HK-2 (cell line): ENCODE results near the gene ACADS.
A peak's percentile ranks its signal among the peaks of the same experiment; 100 is the strongest.

ENCODE experiments used
- DNase-seq: peaks from one replicate; pipeline ENCODE4 v3.0.0-alpha.2; 2018; ENCODE audit not compliant: unreplicated experiment

The ACADS gene, protein sequence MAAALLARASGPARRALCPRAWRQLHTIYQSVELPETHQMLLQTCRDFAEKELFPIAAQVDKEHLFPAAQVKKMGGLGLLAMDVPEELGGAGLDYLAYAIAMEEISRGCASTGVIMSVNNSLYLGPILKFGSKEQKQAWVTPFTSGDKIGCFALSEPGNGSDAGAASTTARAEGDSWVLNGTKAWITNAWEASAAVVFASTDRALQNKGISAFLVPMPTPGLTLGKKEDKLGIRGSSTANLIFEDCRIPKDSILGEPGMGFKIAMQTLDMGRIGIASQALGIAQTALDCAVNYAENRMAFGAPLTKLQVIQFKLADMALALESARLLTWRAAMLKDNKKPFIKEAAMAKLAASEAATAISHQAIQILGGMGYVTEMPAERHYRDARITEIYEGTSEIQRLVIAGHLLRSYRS

DNA sequence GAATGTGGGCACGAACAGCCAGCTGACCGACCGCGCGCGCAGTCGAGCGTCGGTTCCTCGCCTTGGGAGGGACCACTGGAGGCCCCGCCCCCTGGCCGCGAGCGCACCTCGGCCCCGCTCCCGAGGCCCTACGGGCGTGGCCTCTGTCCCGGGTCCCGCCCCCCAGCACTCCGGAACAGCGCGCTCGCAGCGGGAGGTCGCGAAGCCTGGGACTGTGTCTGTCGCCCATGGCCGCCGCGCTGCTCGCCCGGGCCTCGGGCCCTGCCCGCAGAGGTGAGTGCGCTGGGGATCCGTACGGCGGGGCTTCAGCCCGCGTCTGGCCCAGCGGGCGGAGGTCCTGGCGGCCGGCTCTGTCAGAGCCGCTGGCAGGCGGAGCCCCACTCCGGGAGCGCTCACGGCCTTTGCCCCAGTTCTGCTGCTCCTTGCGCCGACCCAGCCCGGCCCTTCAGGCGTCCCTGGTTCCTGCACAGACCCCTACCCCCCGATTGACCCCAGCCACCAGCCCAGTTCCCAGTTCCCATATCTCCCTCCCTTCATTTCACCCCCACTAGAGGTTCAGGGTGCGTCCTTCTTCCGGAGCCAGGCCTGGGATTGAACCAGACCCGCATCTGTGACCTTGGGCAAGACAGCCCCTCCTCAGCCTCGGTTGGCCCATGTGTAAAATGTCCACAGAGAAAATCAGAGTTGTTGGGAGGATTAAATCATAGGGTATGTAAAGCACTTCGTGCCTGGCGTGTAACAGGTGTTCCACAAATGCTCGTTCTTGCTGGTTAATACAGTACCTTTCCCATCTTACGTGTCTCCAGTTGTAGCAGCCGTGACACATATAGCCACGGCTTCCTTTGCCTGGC lies at the start of gene ACADS:
Gene ACADS (plus strand): TSS at position 168 of the 851 bp plus-strand sequence. CDS start 60 bp downstream, at position 228.
- DNase-seq = peak; percentile 86

DNA sequence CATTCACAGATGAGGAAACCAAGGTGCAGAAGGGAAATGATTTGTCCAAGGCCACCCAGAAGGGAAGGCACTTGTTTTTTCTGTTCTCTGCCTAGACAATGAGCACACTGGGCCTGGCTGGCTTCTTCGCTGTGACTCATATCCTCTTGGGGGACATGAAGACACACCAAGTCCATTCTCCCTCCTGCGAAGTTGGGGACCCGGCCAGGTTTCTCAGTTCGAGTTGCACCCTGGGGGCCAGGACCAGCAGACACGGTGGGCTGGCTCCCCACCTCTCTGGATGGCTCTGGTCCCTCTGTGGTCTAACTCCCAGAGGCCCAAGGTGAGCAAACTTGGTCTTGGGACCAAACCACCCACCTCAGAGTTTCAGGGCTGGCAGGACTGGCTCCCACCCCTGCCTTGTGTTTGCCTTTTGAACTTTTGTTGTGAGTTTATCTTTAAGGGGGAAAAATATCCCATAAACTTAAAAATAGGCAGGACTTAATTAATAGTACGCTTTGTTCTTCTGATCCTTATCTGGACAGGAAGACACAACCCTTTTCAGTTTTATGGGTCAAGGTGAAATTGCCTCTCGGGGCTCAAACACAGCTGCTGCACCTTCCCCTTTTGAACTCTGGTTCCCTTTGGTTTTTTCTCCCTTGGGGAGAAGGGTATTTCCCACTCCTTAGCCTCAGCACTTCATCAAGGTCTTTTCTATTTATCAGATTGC lies 47.7 kb upstream of the ACADS start:
- no peak for DNase-seq

DNA sequence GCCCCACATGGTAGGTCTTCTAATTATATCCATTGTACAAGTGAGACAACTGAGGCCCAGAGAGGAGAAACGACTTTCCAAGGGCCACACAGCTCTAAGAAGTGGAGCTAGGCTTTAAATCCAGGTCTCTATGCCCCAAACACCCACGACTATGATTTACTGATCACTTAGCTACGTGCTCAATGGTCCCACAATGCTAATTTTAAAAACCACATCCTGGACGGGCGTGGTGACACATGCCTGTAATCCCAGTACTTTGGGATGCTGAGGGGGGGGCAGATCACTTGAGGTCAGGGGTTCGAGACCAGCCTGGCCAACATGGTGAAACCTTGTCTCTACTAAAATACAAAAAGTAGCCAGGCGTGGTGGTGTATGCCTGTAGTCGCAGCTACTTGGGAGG lies 47.1 kb upstream of the ACADS start:
- no peak for DNase-seq

DNA sequence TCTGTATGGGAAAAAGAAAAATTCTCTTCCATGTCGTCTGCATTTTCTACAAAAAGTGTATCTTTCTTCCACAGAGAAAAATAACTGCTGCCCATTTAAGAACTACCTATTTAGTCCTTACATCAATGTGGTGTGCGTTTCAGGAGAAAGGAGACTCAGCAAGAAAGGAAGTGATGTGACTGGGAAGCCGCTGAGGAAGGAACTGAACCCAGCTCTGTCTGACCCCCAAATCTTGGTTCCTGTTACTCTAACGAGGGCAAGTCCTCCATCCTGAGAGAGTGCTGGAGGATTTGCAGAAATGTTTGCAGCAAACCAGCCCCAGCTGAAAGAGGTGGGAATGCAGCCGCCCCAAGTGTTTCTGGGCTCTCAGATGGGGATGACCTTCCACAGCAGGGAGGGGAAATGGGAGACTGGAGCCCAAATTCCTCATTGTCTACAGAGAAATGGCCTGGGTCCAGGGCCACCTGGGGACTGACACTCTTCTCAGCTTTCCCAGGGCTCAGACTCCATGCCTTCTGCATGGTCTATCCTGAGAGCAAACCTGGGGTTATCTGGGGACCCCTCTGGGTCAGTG lies 45.4 kb upstream of the ACADS start:
- no peak for DNase-seq

DNA sequence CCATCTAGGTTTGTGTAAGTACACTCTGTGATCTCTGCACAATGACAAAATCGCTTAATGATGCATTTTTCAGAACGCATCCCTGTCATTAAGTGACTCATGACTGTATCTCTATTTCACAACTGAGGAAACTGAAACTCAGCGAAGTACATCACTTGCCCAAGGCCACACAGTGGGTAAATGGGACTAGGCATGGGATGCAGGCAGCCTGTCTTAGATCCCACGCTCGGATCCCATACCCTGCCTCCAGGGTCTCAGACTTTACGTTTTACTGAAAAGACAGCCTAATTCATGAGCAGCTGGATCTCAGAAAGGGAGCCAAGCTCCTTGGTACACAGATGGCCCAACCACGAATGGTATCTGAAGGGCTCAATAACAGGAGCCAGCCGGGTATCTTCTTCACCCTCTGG lies 41.1 kb upstream of the ACADS start:
- DNase-seq = no peak

DNA sequence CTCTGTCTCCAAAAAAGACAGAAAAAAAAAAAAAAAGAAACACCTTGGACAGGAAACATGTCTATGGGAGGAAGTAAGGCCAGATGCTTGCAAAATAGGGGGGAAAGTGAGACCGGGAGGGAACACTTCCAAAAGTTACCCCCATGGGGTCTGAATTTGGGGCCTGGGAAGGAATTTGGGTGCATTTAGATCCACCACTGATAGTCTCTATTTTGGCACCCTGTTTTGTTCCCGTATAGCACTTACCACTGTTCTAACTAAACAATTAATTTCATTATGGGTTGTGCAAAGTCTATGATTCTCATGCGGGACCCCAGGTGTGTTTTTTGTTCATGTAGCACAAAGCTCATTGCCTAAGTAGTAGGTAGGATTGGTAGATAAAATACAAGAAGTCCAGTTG lies 40.1 kb upstream of the ACADS start:
- no peak for DNase-seq

DNA sequence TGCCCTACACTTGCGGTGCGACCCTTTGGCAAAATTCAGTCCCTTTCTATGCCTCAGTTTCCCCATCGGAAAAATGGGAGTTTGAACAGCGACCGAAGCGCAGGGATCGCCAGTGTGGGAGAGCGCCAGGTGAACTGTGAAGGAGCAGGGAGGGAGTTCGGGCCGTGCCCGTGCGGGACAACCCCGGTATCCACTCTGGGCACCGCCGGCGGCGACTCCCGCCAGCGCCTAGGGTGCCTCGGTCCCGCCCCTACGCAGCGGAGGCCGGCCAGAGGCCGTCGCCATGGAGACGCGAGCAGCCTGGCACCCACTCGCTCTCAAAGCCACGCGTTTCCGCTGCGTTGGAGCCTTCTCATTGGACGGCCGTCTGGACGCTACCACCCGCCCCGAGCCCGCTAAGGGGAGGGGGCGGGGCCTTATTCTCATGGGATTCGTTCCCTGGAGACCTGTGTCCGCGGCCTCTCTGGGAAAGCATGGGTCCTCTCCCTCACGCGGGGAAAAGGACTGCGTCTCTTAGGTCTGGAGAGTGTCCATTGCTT lies 39.4 kb upstream of the ACADS start:
- peak; percentile 97 for DNase-seq

DNA sequence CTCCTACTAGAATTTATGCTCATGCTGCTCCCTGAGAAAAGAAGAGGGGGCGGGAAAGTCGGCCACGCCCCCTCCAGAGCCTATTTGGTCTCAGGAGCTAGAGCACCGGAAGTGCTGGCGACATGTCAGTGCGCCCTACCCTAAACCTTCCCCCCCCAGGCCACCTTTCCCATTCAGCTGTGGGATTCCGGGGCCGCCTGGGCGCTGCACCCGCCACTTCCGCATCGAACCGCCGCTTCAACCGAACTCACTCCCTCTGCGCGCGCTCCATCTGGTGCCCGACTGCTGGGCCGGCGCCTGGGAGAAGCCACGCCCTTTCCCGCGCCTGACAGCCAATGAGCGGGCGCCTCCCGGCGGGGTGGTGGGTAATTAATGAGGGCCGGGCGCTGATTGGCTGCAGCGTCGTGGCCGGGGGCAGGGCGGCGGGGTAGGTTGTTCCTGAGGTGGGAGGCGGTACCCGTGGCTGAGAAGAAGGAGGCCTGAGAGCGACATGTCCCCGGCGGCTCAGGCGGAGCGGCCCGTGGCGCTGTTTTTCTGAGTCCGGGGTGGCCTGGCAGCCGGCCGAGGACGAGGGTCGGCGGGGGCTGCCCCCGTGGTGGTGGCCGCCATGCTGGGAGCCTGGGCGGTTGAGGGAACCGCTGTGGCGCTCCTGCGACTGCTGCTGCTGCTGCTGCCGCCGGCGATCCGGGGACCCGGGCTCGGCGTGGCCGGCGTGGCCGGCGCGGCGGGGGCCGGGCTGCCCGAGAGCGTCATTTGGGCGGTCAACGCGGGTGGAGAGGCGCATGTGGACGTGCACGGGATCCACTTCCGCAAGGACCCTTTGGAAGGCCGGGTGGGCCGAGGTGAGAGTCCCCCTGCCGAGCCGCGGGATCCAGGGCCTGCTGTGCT lies 38.7 kb upstream of the ACADS start, which contains the start of gene MLEC:
Gene MLEC (plus strand): TSS at position 460 of the 888 bp plus-strand sequence. CDS start 148 bp downstream, at position 608.
- peak; percentile 99 for DNase-seq

DNA sequence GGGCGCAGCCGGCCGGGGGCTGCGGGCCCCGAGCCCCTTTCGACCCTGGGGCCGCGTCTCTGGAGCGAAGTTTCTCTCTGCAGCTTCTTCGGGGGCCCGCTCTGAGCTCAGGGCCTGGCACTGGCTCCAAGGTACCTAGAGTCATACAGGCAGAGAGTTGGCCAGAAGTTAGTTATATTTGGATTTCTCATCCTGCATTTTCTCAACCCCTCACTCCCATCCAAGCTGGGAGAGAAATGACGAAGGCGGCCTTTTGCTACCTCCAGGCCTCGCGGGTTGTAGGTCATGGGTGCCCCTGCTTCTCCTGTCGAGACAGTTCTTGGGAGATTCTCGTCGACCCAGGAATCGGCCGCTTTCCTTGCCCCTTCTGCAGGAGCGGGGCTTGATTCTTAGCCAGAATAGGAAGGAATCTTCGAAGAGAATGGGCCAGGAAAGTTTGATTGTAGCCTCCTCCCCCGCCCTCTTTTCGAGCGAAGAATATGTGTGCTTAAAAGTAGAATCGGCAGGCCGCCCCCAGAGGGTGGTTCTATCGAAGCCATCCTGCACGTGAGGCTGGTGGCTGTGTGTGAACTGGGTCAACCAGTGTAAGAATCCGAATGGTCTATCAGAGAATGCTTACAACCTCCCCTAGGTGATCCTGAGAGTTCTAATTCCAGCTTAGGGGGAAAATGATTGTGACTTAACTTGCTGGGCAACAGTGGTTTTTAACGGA lies 37.9 kb upstream of the ACADS start:
- DNase-seq = no peak

DNA sequence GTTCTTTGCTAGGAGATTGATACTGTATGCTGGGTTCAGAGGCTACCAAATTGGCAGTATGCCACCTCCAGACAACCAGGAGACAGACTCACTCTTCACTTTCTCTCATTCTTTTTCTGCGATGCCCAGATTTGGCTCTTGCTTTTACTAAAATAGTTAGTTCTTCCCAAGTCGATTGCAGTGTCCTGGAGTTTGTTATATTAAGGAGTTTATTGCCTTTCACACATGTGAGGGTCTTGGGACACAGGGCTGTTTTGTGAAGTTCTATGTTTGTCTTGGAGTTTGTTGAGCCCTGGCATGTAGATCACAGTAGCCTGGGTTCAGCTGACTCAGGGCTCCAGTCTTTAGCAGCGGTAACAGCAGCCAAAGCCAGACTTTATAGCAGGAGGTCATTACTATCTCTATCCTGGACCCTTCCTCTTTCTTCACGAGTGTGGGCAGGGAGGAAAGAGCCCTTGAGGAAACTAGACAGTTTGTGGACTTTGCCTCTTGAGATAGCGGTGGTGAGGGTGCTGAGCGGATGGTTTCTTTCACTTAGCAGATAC lies 37.0 kb upstream of the ACADS start:
- DNase-seq = no peak

DNA sequence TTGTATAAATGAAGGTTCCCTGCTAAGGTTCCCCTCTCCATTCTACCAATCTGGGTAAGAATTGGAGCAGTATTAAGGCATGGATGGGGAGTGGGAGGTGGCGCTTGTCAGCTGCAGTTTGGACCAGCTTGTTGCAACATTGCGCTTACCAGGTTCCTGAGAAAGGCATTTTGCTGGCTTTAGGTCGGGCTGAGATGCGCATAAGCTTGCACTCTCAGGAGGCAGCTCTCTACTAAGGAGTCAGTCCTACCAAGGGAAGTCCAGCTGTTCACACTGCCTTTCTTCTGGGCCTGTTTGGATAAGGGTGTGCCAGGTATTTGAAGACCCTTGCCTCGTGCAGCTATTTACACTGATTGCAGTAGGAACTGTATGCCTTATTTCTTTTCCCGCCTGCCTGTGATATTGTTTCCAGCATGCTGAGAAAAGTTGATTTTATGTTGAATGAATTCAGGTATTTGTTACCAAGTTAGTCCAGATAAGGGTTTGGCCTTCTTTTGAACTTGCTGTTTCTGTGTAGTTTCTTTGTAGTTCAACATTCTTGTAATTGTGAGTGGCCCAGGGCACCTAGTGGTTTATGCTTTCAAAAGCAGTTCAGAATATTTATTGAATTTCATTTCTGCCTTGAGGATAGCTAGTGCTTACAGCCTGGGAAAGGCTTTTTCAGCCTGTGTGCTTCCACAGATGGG lies 36.1 kb upstream of the ACADS start:
- no peak for DNase-seq

DNA sequence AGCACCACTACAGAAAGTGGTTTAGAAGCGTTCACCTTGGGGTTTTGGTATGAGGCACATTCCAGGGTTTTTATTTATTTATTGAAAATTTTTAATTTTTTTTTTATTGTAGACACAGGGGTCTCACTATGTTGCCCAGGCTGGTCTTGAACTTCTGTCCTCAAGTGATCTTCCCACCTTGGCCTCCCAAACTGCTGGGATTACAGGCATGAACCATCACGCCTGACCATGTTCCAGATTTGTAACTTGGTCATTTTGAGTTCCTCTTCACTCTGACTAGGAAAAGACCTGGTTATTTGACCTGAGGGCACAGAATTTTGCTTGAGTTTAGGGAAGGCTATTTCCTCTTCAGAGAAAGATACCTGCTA lies 35.6 kb upstream of the ACADS start:
- no peak for DNase-seq

DNA sequence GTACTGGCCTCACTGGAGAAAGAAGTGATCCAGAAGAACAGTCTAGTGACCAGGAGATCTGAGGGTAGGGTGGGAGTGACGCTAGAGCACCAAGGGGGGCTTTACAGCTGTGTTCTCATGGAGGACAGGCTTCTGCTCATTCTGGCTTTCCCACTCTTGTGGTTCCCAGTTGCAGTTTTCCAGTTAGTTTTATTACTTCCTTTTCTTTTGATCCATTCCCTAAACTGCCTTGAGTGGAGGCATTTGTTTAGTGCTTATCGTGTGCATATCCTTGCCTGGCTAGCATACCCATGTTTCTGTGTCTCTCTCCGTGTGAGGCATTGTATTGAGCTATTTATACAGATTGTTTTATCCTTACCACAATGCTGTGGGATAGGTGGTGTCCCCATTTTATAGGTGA lies 34.6 kb upstream of the ACADS start:
- DNase-seq = no peak

DNA sequence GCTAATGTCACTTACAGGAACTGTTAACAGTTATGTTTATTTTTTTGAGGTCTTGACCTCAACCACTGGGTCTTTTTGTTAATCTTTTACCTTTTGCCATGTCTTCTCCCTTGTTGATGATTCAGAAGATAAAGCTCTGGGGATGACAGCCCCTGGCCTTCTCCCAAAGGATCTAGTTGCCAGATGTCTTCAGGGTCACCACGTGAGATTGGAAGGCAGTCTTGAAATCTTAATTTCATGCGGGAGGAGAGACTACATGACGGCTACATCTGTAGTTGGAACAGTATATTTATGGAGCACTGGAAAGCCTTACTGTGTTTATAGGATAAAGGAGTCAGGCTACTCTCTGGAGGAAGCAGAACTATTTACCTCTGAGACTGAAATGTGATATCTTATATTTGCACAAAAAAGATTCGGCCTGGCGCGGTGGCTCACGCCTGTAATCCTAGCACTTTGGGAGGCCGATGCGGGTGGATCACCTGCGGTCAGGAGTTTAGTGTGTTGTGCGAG lies 33.0 kb upstream of the ACADS start:
- DNase-seq = no peak

DNA sequence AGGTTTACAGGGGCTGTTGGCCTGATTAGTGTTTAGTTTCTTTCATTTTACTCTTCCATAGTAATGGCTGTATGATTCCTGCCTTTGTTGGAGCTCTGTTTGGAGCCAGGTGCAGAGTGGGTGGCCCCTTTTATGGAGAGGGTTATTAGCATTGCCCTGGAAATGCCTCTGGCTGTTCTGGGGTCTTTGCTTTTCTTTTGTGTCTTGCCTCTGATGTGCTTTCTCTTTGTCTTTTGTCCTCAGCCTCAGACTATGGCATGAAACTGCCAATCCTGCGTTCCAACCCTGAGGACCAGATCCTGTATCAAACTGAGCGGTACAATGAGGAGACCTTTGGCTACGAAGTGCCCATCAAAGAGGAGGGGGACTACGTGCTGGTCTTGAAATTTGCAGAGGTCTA lies 31.8 kb upstream of the ACADS start:
- no peak for DNase-seq

DNA sequence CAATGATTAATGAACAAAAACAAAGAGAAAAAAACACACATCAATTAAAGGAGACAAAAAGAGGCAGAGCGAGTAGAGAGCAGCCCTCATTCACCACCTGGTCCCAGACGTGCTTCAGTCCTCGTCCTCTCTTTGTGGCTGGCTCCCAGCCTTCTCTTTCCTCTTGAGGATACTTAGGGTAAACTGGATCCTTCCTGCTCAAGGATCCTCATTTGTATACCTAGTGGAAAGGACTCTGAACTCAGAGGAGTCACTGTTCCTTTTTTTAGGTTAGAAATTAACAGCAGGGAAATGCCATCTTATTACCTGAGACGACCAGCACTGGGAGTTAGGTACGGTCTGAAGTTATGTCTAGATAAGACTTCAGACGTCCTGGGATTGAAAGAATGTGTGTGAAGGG lies 29.0 kb upstream of the ACADS start:
- no peak for DNase-seq

DNA sequence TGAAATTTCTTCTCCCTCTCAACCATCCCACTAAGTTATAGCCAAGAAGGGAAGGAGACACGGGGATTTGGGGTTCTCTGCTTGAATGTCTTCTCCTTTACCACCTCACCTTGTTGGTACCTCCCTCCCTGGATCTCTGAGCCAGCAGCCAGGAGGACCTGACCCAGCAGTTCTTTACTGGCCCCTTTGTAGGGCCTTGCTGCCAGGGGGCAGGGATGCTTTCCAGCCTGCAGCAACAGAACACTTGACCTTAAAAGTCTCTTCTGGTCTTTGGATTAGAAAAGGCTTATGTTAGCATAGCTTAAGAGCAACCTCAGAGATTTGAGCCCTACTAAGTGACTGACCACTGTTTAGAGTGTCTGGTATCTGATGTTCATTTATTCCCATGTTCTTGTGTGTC lies 28.3 kb upstream of the ACADS start:
- DNase-seq = no peak

DNA sequence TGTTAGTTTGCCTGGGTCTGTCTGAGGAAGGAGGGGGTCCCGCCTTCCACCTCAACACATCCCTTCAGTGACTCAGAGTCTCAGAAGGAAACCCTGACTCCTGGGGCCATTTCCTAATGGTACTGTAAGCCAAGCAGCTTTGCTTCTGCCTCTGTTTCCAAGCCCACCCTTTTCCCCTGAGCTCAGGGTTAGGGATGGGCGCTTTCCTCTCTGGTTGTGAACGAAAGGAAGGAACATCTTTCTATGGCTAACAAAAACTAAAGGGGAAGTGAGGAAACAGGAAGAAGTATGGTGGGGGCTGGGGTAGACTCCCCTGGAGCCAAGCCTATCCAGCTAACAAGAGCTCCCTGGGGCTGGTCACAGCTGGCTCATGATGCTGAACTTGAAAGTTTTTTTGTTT lies 27.0 kb upstream of the ACADS start:
- no peak for DNase-seq

DNA sequence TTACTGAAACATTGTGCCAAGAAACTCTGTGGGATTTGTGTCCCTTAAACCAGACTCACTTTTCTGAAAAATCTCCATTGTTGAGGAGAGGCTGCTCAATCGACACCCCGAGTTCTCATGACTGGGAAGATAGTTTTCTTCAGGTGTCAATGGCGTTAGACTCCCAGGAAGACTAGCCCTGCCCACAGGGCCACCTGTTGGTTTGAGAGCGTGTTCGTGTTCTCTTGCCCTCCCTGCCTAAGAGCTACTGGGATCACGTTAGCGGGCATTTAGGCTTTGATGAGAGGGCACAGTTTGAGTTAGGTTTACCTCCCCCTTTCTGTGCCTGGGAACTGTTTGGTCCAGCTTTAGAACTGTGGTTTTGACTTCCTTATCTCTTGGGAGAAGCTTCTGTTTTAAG lies 26.1 kb upstream of the ACADS start:
- no peak for DNase-seq
